GM12873 (cell line): ENCODE results near the gene ACADSB.

Experiments used
- TF ChIP-seq, protein P1 (sequence below): IDR thresholded peaks from 2 replicates; pipeline ENCODE4 v1.5.1; 2012; ENCODE audit warnings: low read depth, mild to moderate bottlenecking, moderate library complexity, low read length, control low read depth; ENCODE audit not compliant: insufficient read depth; ENCODE audit errors: missing control alignments

ACADSB gene

DNA sequence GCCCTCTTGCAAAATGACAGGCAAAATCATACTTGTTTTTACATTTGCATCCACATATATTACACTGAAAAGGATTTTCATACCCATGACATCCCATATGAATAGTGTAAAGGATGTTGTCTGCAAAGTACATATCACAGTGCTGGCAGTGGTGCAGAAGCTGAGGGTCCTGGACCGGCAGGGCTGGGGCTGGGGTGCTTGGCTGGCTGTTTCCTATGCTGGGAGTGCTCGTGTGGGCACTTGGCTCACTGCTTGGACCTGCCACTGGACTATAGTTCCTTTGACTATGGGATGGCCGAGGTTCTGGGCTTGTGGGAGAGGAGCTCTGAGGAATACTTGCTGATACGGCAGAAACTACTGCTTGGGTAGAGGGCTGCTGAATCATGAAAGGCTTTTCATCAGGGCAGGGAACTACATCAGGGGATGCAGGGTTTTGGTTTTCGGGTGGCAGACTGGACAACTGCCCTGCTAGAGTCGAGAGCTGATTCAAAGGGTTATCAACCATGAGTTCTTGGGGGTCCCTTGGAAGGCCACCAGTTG is 14.9 kb upstream of the ACADSB start:
- TF ChIP-seq, protein P1, sequence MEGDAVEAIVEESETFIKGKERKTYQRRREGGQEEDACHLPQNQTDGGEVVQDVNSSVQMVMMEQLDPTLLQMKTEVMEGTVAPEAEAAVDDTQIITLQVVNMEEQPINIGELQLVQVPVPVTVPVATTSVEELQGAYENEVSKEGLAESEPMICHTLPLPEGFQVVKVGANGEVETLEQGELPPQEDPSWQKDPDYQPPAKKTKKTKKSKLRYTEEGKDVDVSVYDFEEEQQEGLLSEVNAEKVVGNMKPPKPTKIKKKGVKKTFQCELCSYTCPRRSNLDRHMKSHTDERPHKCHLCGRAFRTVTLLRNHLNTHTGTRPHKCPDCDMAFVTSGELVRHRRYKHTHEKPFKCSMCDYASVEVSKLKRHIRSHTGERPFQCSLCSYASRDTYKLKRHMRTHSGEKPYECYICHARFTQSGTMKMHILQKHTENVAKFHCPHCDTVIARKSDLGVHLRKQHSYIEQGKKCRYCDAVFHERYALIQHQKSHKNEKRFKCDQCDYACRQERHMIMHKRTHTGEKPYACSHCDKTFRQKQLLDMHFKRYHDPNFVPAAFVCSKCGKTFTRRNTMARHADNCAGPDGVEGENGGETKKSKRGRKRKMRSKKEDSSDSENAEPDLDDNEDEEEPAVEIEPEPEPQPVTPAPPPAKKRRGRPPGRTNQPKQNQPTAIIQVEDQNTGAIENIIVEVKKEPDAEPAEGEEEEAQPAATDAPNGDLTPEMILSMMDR: no peak

DNA sequence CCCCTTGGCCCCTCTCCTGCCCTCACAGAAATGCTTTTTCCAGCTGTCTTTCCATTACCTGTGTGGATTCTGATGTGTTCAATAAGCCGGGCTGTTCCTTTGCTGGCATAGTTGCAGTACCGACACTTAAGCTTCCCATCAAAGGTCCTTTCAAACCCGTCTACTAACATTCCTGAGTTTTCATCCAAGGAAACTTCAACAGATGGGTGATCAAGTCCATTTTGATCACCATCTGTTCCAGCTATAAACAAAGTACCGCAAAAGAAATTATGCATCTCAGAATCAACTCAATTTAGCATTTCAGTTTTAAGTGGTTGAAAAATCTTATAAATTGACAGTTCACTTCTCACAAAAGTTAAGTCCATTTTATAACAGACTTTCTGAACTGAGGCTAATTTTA is 12.9 kb upstream of the ACADSB start:
- TF ChIP-seq, protein P1: no peak

DNA sequence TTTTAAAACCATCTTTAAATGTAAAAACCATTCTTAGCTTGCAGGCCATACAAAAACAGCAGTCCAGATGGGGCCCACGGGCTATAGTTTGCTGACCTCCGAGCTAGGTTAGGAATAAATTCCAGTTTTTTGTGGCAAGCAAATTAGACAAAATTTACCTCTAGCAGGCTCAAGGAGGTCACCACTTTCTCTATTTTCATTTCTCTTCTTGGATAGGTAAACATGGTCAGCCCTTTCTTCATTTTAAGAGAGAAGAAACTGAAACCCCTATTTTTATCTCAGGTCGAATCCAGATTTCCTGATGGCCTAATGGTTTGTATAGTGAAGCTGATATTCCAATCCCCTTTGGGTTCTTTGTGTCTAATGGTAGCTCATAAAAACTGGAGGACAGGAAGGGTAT is 10.9 kb upstream of the ACADSB start:
- TF ChIP-seq, protein P1: no peak

DNA sequence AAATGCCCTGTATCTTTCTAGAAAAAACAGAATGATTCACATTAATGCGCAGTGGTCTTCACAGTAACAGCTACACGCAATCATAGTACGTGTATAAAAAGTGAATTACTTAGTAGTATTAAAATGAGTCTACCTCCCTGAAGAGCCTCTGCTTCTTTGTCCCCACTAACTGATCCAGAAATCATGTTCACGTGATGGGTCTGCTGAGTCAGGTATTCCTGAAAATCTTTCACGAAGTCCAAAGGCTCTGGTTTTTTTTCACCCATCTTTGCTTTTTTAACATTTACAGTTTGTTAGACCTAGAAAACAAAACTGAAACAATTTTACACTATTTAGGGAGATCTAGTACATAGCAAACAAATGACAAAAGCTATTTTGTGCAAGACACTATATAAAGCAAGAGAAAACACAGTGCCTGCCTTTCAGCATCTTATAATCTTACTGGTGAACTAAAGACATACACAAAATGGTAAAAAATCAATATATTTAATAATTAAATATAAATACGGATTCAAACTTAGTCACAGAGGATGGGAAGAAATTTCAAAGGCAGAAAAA is 10.4 kb upstream of the ACADSB start:
- TF ChIP-seq, protein P1: no peak

DNA sequence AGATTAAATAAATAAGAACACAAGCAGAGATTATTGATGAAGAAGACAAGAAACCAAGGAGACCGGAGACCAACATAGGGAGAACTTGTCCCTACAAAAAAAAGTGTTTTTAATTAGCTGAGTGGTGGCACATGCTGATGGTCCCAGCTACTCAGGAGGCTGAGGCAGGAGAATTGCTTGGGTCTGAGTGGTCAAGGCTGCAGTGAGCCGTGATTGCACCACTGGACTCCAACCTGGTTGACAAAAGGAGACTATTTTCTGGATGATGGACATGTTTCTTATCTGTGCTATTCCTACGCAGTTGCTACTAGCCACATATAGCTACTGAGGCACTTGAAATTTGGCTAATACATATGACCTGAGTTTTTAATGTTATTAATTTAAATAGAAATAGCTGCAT is 9.9 kb upstream of the ACADSB start:
- TF ChIP-seq, protein P1: no peak

DNA sequence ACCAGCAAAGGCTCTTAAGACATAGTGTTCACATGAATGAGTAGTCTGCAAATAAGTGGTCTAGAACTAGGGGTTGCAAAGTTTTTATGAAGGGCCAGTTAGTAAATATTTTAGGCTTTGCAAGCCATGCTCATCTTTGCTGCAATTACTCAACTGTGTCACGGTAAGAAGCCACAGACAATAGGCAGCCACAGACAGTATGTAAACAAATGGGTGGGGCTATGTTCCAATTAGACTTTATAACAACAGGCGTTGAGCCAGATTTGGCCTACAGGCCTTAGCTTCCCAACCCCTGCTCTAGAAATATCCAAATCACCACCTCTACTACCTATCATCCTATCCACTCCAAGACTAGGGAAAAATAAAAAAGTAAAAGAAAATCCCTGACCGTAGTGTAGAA is 9.5 kb upstream of the ACADSB start:
- TF ChIP-seq, protein P1: no peak

DNA sequence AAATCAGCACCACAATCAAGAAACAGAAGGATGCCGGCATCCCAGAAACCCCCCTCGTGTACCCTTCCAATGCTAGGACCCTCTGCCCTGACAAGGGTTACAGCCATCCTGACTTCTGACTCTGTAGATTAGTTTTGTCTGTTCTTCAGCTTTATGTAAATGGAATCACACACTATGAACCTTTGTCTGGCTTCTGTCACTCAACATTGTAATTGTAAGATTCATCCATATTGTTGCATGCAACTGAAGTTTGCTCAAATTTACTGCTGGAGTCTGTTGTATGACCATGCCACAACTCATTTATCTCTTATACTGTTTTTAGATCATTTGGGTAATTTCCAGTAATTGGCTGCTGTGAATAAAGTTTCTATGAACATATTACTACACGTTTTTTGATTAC is 8.7 kb upstream of the ACADSB start:
- TF ChIP-seq, protein P1: no peak
